Urinary bladder (tissue), 4 donors: Measurements from ENCODE around the gene C19orf25. TPM values are rescaled to one million over a fixed set of nuclear protein-coding genes. Genes with fewer than 3 reads are reported as not detected.

Source experiments
- DNase-seq: peaks from one replicate; pipeline ENCODE4 v3.0.0-alpha.2; 2015; ENCODE audit errors: extremely low spot score
- H3K27ac ChIP-seq: one replicate; pipeline ENCODE4 v1.5.1; 2013; ENCODE audit warnings: low read depth, mild to moderate bottlenecking, moderate library complexity
- H3K36me3 ChIP-seq: one replicate; pipeline ENCODE4 v1.6.1; 2013; ENCODE audit warnings: mild to moderate bottlenecking, moderate library complexity; ENCODE audit not compliant: insufficient read depth
- H3K4me1 ChIP-seq: one replicate; pipeline ENCODE4 v1.6.1; 2013; ENCODE audit warnings: mild to moderate bottlenecking, moderate library complexity; ENCODE audit not compliant: insufficient read depth
- H3K4me3 ChIP-seq: one replicate; pipeline ENCODE4 v1.5.1; 2013; ENCODE audit warnings: low read depth, low read length
- WGBS: extraction: QIAGEN DNeasy Blood & Tissue Kit; methylation state at CpG from one replicate; pipeline ENCODE4 v1.1.7; 2013; 5-methylcytosine and 5-hydroxymethylcytosine counted together
- polyA plus RNA-seq: library from polyadenylated mRNA; stranded (reverse); fragments of 200-250 nt; gene quantifications from one replicate; pipeline ENCODE4 v1.2.3, GENCODE V29; 2013
- total RNA-seq: library from RNA; depleted of rRNA; stranded (reverse); fragments of >200 nt; gene quantifications from one replicate; pipeline ENCODE4 v1.2.3, GENCODE V29; 2014
- donor health status: healthy with polysubstance abuse.
- donor health status: healthy.

C19orf25 gene
- total and polyA plus RNA-seq, 2 donors, result 15.0 to 40.5 TPM

DNA sequence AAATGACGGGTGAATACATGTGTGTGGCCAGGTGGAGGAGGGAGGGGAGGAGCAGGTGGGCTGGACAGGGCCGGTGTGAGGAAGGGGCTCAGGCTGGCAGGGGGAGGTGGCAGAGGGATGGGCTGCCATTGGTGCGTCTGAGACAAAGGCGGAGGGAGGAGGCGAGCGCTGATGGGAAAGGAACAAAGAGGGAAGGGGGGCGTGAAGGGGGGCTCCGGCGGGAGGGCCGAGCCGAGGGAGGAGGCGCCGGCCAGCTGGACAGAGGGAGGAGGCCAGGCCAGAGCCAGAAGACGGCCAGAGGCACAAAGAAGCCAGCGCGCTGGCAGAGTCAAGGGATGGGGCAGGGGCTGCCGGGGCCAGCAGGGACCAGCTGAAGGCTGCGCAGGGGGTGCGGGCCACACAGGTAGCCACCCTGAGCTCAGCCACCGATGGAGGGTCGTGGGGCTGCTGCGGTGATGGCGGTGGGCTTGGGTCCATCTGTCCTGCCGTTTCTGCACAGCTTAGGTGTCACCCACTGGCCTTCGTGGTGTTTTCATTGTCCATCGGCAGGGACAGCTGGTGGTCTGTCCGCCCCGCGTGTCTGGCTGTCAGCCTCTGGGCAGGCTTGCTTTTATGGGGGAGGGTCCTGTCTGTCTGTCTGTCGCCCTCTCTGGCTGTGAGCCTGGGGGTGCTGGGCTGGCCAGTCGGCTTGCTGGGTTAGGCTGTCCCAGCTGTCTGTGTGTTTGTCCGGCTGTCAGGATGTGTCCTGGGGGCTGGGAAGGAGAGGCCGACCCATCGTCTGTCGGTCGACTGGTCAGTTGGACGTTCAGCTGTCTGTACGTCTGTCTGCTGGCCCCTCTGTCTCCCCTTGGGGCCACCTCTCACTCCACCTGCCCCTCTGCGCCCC lies 26.9 kb downstream of the C19orf25 start:
- no peaks in the 10 kb centered on the region for H3K4me1 ChIP-seq
- no peaks in the 10 kb centered on the region for H3K36me3 ChIP-seq
- no peak overlapping the region for H3K4me3 ChIP-seq
- 30% methylated on average over 39 of the region's 39 CpGs for WGBS
- DNase-seq, result no peak
- no peak overlapping the region for H3K27ac ChIP-seq

DNA sequence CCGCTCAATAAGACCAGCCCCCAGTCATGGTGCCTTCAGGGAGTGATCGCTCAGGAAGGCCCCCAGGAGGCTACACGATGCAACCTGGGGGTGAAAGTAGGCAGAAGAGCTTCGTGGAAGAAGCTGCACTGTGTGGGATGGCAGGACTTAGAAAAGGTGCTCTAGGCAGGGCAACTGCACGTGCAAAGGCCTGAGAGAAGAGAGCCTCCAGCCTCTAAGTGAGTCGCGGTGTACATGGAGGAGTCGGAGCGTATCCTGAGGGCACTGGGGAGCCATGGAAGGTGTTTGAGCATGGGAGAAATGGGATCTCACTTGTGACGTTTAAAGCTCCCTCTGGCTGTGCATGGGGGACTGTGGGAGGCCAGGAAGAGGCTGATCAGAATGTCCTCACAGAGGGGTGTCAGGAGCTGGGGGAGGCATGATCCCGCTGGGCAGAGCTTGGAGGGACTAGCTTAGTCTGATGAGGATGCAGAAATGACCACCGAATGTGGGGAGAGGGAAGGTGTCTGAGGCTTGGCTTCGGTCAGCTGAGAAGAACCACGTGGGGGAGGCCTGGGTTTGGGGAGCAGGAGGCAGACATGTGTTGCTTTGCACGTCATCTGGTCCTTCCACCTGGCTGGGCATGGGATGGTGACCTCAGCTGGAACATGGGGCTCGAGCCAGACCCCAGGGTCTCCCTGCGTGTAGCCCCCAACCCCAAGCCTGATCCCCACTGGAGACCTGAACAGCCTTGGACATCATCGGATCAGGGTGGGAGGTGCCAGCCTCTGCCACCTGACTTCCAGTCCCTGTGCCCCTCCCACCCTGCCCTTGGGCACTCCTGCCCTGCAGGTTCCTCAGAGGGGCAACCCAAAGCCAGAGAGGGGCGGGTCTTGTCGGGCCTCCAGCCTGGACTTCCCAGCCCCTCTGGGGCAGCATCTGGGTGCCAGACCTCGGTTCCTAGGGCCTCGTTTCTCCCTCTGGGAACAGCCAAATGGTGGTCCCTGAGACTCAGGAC lies 28.0 kb downstream of the C19orf25 start:
- no peaks in the 10 kb centered on the region for H3K36me3 ChIP-seq
- peaks cover 2% of the 10 kb centered on the region for H3K4me1 ChIP-seq
- H3K27ac ChIP-seq, result no peak overlapping the region
- DNase-seq, result no peak
- H3K4me3 ChIP-seq, result no peak overlapping the region
- WGBS, result 55% methylated on average over 22 of the region's 22 CpGs

DNA sequence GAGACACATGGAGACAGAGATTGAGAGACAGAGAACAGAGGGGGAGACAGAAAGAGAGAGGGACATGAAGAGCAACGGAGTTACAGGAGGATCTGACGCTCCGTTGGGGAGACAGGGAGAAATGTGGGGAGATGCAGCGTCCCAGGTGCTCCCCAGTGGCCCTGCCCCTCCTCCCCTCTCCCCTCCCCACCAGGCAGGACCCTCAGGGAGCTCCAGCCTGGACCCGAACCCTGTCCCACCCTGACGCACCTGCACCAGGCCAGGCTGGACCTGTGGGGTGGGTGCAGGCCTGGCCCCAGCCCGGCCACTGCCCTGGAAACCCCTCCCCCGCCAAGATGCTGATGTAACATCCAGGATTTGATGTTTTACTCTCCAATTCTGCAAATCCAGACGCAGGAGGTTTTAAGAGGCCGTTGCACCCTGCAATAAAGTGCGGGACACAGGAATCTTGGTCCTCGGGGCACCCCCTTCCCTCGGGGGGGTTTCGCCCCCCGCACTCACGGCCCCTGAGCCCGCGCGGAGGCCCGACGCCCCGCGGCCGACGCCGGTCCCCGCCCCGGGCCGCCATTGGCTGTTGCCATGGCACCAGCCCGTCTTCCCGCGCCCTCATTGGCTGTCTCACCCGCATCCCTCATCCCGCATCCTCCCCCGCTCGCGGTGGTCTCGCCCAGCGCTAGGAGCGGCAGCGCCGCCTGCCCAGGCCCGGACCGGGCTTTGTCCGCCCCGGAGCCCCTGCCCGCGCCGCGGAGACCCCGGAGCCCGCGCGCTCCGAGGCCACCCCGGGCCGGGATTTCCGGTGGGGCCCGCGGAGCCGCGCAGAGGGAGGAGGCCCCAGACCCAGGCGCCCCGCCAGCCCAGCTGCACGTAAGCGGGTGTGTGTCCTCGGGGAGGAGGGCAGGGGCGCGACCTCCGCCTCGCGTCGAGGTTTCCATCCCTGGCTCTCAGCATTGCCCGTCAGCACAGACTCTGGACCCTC lies 29.3 kb downstream of the C19orf25 start, which contains the start of gene APC2:
Gene APC2 (plus strand): TSS at position 655 of the 976 bp plus-strand sequence. CDS start 2,881 bp downstream, outside the sequence.
- H3K4me1 ChIP-seq, result peaks cover 5% of the 10 kb centered on the region
- no peaks in the 10 kb centered on the region for H3K36me3 ChIP-seq
- WGBS, result 4% methylated on average over 74 of the region's 74 CpGs
- H3K27ac ChIP-seq, result no peak within 1 kb of the TSS
- no peak for DNase-seq
- no peak within 1 kb of the TSS for H3K4me3 ChIP-seq

DNA sequence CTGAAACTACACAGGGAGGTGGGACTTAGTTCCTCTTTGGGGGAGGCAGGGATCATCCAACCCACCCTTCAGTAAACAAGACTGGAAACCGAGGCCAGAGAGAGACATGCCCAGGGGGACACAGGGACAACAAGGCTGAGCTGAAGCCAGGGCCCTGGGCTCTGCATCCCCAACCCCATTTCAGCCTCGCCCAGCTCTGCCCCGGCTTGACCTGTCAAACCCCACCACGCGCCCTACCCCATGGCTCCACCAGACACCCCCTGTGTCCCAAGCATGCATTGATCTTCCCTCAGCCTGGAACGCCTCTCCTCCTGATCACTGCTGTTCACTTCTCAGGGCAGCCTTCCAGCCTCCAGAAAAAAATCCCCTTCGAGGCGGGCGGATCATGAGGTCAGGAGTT lies 31.1 kb downstream of the C19orf25 start:
- Histone ChIP-seq H3K4me1 (peaks cover 5% of the 10 kb centered on the region), H3K27ac (no peak overlapping the region)

DNA sequence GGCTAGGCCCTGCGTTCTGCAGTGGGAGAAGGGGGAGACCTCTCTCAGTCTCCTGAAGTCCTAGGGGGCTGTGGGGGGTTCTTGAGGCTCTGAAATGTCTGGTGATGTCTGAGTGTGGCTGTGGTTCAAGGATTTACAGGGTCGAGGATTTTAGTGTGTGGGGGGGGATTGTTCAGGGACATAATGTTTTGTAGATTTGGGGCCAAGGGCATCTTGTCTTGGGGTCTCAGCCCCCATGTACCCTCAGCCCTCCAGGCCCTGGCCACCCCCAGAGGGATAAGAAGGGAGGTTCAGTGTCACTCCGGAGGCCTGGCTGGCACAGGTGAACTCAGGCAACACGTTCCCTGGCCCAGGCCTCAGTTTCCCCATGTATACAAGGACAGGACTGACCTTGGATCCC lies 31.5 kb downstream of the C19orf25 start:
- Histone ChIP-seq H3K4me3 (no peak overlapping the region), H3K36me3 (no peaks in the 10 kb centered on the region), H3K27ac (no peak overlapping the region), H3K4me1 (peaks cover 5% of the 10 kb centered on the region)
- no peak for DNase-seq
- 26% methylated on average over 4 of the region's 4 CpGs for WGBS

More for the DNA sequence above, 31.1 kb downstream of the C19orf25 start:
- no peak overlapping the region for H3K4me3 ChIP-seq
- H3K36me3 ChIP-seq, result no peaks in the 10 kb centered on the region
- no peak for DNase-seq
- WGBS, result 86% methylated on average over 9 of the region's 9 CpGs

DNA sequence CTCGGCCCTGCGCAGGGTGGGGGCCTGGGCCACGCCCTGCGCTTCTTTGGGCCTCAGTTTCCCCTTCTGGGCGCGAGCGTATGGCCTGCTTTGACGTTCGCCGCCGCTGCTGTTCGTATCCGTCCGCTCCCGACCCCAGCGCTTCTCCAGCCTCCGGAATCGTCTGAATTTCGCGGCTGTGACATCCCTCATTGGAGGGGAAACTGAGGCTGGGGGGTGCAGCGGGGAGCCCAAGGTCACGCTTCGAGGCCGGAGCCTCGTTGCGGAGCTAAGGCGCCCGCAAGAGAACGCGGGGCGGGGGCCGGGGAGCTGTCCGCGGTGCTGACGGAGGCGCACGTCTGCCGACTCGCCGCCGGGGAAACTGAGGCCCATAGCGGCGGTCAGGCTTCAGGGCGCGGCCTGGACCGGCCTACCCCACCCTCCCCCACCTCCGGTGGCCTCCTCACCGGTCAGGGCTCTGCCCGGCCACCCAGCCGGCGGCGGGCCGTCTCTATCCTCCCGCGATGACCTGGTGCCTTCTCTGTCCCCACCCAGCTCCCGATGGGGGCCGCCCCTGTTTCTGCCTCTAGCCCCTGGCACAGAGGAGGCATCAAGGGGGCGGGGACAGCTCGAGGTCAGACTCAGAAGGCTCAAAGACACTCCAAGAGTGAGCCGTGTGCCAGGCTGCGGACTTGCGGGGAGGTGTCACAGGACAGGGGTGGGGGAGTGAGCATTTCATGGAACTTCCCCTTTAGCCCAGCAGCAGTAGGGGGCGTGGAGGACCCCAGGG lies 32.1 kb downstream of the C19orf25 start:
- WGBS, result 4% methylated on average over 63 of the region's 63 CpGs
- H3K36me3 ChIP-seq, result no peaks in the 10 kb centered on the region
- no peak overlapping the region for H3K4me3 ChIP-seq
- DNase-seq, result no peak
- no peak overlapping the region for H3K27ac ChIP-seq
- H3K4me1 ChIP-seq, result peaks cover 5% of the 10 kb centered on the region

DNA sequence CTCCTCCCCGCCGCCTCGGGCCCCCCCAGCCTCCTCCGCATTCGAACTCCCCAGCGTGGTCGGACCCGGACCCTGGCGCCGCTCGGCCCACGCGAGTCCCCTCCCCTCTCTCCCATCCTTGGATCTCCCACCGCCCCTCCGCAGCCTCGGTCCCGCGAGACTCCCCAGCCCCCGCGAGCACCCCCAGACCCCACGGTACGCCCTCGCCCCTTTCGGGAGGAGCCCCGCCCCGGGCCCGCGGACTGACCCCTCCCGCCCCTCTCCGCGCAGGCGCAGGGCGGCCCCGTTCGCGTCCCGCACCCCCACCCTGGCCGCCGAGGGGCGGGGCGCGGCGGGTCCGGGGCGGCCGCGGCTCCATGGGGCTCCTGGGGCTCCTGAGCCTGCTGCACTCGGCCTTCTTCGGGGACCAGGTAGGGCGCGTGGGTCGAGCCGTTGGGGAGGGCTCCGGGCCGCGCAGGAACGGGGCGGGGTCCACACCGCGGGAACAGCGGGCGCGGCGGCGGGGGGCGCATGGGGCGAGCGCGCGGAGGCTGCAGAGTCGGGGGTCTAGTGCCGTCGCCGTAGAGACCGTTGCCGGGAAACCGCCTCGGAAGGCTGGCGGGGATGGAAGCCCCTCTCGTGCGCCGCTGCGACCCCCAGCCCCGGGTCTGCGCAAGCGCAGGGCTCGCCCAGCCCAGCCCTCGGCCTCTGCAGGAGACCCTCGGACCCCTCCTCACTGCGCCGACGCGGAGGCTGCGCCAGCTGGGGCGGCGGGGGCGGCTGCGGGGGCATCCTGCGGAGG lies 32.9 kb downstream of the C19orf25 start:
- no peak for DNase-seq
- Histone ChIP-seq H3K4me1 (peaks cover 5% of the 10 kb centered on the region), H3K27ac (no peak overlapping the region), H3K4me3 (peak overlapping the region; percentile 27), H3K36me3 (no peaks in the 10 kb centered on the region)
- WGBS, result 1% methylated on average over 99 of the region's 99 CpGs

DNA sequence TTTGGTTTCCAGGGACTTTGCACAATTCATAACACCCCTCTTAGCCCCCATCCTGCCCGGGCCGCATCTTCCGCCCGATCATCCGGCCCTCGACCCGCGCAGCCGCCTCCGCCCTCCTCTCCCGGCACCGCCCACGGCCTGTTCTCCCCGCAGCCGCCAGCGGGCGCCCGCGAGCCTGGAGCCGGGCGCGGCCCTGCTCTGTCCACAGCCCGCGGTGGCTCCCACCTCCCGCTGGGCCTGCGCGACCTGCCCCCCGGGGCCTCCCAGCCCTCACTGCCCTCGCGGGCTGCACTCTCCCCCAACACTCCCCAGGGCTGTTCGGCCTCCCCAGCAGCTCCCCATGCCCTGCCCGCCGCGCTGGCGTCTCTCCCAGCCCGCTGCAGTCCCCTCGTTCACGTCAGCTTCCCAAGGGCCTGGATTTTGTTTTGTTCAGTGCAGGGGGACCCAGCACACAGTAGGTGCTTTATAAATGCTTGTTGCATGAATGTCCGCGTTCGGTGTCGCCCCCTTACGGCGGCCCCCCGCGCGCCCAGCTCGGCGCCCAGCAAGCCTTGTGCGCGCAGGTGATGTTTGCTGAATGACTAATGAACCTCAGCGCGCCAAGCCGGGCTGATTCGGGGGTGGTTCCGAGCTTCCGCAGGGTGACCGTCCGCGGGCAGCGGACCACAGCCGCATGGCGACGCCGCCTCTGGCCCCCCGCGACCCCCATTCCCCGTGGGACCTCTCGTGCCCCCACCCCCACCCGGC lies 33.7 kb downstream of the C19orf25 start:
- Histone ChIP-seq H3K4me3 (peak overlapping the region; percentile 28), H3K36me3 (peaks cover 4% of the 10 kb centered on the region), H3K27ac (no peak overlapping the region), H3K4me1 (peaks cover 5% of the 10 kb centered on the region)
- DNase-seq, result no peak
- 2% methylated on average over 70 of the region's 70 CpGs for WGBS

DNA sequence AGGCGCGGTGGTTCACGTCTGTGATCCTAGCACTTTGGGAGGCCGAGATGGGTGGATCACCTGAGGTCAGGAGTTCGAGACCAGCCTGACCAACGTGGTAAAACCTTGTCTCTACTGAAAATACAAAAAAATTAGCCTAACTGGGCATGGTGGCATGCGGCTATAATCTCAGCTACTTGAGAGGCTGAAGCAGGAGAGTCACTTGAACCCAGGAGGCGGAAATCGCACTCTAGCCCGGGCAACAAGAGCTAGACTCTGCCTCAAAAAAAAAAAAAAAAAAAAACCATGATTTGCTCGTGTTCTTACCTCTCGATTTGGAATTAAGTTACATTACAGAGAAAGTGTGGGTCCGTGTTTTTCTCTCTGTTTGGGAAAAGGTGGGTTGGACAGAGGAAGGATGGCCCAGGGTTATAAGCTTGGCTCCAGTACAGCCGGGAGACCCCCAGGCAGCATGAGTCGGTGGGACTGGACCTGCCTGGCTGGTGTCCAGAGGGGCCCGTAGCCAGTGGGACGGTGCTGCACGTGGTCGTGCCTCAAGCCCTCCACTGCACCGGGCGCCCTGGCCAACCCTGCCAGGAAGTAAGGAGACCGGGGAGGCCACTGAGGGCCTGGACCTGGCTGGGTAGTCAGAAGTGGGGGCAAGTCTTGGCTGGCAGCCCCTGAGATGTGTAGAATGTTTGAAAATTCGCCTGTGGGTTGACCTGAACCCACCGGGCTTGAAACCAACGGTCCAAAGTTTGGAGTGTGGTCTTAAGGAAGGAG lies 37.2 kb downstream of the C19orf25 start:
- H3K4me1 ChIP-seq, result peaks cover 5% of the 10 kb centered on the region
- DNase-seq, result no peak
- WGBS, result 84% methylated on average over 25 of the region's 25 CpGs

DNA sequence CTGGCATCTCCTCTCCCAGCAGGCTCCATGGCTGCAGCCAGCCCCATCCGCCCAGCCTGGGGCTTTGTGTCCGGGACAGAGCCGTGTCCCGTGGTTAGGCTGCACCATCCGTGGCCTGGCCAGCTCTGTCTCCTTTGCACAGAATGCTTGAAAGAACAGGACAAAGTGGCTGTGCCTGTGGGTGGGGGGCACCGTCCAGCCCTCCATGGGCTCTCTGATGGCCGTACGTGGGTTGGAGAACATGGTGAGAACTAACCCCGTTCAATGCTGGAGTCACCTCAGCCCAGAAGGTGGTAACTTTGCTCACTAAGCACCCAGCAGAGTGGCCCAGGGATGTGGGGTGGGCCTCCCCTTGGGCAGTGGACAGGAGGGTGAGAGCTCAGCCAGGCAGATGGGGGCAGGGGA lies 38.0 kb downstream of the C19orf25 start:
- Histone ChIP-seq H3K27ac (no peak overlapping the region), H3K36me3 (peaks cover 4% of the 10 kb centered on the region), H3K4me3 (no peak overlapping the region), H3K4me1 (peaks cover 3% of the 10 kb centered on the region)
- WGBS, result 92% methylated on average over 9 of the region's 9 CpGs
- no peak for DNase-seq

More for the DNA sequence above, 37.2 kb downstream of the C19orf25 start:
- no peak overlapping the region for H3K4me3 ChIP-seq
- peaks cover 4% of the 10 kb centered on the region for H3K36me3 ChIP-seq
- H3K27ac ChIP-seq, result no peak overlapping the region
